Hepatocyte (in vitro differentiated cells): ENCODE data around the gene MAP4K2.

Experiments used
- CTCF ChIP-seq: fragments of 200-600 bp; sonication (generic); IDR thresholded peaks from 2 replicates; pipeline ENCODE4 v1.5.1; 2016; ENCODE audit warnings: antibody characterized with exemption, mild to moderate bottlenecking; ENCODE audit not compliant: poor library complexity
- EZH2 ChIP-seq: fragments of 200-600 bp; sonication (generic); IDR thresholded peaks from 2 replicates; pipeline ENCODE4 v1.6.1; 2016; ENCODE audit warnings: antibody characterized with exemption, mild to moderate bottlenecking, borderline replicate concordance
- EZH2phosphoT487 ChIP-seq: fragments of 200-600 bp; sonication (generic); IDR thresholded peaks from one replicate; pipeline ENCODE4 v1.6.1; 2018; ENCODE audit warnings: antibody characterized with exemption, mild to moderate bottlenecking, low read depth, moderate library complexity; ENCODE audit not compliant: unreplicated experiment, severe bottlenecking

GRCh38 chr11:64842851-64843685 is 40.1 kb upstream of the MAP4K2 start:
- TF ChIP-seq EZH2 = no peak
- no peak for TF ChIP-seq CTCF
- no peak for TF ChIP-seq EZH2phosphoT487
